ENCODE measurements around the gene SEMA3B.

- no peak for TF ChIP-seq CTCF (IDR thresholded peaks at IDR 0.05)
- no peak for TF ChIP-seq POLR2A (IDR thresholded peaks at IDR 0.05)
Measured at GRCh38 chr3:50299929-50300680, 31.2 kb downstream of the SEMA3B start.
